Skin of body (tissue), 3 donors: Measurements from ENCODE around the gene RNF114. TPM values are rescaled to one million over a fixed set of nuclear protein-coding genes. Genes with fewer than 3 reads are reported as not detected.
"Not testable (repeated sequence)": the region's sequence is repeated elsewhere in the genome, so short reads cannot be mapped to it uniquely, and the experiment has no call there.

Experiments
- DNase-seq: peaks from one replicate; lab custom pipeline; 2025; lab: John Stamatoyannopoulos, UW
- small RNA-seq: library from RNA; depleted of rRNA; stranded (forward); fragments of <200 nt; gene quantifications from one replicate; pipeline ENCODE3, GENCODE V24; 2014; ENCODE audit warnings: low replicate concordance
- total RNA-seq: library from RNA; depleted of rRNA; stranded (reverse); fragments of >200 nt; gene quantifications from one replicate; pipeline ENCODE4 v1.2.3, GENCODE V29; 2014

Gene RNF114
- total RNA-seq, 1 donor from 2014 or later, result 36.4 TPM

DNA sequence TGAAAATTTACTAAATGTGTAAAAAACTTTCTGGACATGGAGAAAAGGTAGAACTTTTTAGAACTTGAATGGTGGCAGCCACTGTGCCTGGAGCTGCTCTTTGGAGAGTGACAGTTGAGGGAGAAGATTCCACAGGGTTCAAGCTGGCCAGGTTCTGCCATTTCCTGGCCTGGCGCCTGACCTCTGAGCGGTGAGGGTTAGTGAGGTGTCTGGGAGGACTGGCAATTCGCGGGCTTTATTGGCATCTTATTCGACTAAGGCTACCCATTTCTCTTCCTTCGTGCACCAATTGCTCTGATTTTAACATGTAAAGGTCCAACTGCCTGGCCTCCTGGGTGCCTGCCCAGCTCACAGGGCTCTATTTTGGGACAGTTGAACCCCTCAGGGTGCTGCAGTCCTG, 49.0 kb downstream of the RNF114 start:
- no peak for DNase-seq

DNA sequence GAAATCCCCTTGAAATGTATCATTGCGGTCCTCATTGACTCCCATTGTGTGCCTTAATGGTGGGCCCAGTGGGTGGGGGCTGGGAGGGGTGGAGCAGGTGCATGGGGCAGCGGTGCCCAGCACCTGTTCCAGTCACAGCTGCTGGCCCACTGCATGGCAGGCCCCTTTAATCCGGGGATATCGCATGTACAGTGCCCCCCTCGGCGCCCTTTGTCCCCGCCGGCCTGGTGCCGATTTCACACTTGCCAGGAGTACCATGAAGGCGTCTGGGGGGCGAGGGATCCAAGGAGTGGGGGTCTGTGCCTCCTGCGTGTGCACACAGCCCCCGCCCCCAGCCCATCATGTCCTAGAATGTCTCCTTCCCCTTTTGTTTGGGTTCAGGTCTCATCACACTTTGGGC, 49.4 kb downstream of the RNF114 start:
- DNase-seq, result no peak

DNA sequence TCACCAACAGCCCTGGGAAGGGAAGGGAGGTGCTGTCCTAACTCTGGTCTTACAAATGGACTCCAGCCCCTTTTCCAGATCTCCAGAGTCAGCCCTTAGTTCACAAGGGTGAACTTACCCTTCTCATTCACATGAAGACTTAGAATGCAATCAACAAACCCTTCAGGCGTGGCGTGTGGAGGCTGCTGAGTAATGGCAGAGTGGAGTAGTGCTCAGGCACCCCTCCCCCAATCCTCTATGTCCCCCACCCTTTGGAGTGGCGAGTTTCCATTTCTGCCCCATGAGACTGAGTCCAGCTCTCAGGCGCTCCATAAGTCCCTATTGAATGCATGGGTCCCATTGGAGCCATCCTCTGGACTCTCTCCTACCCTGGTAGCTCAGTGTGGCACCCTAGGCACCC, 49.9 kb downstream of the RNF114 start:
- no peak for DNase-seq

DNA sequence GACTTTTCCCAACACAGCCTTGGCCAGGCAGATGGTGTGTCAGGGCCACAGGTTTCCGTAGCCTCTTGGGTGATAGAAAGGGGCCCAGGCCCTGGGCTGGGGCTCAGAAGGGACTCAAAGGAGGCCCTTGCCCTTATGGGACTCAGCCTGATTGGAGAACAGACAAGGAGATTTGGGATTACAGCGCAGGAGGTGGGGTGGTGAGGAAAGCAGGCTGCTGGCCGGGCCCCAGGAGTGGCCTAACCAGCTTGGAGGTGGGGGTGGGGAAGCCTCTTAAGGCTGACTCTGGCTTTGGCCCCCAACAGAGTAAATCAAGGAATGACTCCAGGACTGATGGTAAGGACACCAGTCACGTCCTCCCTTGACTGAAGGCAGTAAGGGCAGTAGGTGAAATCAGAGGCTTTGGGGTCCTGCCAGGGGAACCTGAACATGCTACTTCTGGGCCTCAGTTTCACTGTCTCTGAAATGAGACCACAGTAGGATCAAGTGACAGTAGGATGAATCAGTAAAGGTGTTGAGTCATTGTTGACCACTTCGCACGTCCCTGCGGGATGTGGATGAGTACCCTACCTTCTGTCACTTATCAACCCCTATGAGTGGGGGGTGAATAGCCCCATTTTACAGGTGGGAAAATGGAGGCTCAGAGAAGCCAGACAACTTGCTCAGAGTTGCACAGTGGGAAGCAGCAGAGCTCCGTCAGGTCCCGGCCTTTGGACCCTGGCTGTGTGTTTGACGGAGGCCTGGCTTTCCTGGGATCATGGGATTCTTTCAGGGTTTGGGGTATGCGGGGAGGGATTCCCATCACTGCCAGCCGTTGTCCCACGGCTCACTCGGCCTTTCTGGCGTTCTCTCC, 51.0 kb downstream of the RNF114 start:
- no peak for DNase-seq

DNA sequence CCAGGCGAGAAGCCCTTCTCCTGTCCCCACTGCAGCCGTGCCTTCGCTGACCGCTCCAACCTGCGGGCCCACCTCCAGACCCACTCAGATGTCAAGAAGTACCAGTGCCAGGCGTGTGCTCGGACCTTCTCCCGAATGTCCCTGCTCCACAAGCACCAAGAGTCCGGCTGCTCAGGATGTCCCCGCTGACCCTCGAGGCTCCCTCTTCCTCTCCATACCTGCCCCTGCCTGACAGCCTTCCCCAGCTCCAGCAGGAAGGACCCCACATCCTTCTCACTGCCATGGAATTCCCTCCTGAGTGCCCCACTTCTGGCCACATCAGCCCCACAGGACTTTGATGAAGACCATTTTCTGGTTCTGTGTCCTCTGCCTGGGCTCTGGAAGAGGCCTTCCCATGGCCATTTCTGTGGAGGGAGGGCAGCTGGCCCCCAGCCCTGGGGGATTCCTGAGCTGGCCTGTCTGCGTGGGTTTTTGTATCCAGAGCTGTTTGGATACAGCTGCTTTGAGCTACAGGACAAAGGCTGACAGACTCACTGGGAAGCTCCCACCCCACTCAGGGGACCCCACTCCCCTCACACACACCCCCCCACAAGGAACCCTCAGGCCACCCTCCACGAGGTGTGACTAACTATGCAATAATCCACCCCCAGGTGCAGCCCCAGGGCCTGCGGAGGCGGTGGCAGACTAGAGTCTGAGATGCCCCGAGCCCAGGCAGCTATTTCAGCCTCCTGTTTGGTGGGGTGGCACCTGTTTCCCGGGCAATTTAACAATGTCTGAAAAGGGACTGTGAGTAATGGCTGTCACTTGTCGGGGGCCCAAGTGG, 51.9 kb downstream of the RNF114 start:
- DNase-seq, result no peak

DNA sequence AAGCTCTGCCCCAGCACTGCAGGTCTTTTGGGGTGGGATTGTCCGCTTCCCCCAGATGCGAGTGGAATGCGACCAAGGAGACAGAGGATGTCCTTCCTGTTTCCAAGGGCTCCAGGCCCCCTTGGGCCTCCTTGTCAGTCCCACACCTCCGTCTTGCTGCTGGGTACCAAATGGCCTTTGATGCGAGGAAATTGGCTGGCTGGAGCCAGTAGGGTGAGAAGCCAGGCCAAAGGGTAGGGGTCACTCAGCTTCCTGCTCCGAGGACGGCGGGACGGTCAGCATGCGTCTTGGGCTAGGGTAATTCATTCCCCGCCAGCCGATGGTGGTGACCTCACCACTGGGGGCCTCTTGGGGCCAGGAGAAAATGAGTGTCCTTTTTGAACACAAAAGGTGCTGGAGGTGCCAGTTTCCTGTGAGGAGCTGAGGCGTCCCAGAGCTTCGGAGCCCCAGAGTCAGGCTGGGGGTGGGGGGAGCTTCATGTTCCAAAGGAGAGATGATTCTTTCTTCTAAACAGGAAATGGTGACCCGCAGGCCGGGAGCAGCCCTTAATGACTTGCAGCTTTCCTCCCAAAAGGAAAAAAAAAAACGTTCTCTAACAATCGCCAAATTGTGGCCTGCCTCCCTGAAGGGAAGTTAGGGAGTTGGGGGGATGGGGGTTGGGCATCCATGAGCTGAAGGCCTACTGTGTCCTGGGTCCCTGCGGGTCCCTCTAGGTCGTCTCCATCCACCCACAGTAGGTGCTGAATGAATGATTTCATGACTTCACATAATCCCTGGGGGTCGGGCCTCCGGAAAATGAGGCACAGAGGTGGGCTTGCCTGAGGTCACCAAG, 53.3 kb downstream of the RNF114 start:
- peak; percentile 79 for DNase-seq

DNA sequence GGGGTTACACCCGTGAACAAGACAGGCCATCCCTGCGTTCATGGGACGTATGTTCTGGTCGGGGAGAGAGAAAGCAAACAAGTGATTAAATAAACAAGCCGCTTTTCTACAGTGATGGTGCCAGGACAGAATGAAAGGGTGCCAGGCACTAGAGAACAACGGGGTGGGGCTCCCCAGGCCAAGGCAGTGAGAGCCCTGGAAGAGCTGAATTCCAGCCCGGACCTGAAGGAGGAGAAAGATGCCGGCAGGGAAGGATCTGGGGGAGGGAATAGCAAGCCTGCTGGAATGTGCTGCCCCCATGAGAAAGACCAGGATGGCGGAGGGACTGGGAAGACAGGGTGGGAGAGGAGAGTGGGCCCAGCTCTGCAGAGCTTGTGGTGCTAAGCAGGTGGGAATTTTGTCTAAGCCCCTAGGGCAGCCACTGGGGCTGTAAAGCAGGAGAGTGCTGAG, 54.1 kb downstream of the RNF114 start:
- no peak for DNase-seq

DNA sequence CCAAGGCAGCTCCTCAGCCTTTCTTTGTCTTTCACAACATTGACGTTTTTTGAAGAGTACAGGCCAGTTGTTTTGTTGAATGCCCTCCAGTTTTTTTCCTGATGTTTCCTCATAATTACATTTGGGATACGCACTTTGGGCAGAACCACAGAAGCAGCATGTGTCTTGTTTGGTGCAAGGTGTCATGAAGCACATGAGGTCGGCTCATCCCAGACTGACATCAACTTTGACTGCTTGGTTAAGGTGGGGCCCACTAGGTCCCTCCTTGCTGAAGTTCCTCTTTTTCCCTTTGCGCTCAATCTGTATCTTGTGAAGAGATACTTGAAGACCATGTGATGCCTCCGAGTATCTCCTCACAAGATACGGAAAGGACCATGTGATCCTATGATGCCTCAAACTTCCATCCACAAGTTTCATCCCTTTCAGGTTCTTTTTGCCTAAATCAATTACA, 57.1 kb downstream of the RNF114 start:
- no peak for DNase-seq

DNA sequence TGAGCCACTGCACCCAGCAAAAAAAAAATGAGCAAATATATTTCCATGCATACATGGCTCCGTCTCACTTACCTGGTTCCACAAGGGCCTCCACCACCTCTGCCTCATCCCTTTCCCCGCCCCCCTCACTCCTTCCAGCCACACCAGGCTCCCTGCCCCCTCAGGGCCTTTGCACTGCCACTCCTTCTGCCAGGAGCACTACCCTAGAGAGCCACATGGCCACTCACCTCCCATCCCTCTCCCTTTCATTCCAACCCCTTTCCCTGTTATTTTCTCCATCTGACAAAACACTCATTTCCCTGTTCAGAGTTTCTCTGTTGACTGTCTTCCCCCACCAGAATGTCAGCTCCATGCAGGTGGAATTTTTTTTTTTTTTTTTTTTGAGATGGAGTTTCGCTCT, 59.4 kb downstream of the RNF114 start:
- no peak for DNase-seq

DNA sequence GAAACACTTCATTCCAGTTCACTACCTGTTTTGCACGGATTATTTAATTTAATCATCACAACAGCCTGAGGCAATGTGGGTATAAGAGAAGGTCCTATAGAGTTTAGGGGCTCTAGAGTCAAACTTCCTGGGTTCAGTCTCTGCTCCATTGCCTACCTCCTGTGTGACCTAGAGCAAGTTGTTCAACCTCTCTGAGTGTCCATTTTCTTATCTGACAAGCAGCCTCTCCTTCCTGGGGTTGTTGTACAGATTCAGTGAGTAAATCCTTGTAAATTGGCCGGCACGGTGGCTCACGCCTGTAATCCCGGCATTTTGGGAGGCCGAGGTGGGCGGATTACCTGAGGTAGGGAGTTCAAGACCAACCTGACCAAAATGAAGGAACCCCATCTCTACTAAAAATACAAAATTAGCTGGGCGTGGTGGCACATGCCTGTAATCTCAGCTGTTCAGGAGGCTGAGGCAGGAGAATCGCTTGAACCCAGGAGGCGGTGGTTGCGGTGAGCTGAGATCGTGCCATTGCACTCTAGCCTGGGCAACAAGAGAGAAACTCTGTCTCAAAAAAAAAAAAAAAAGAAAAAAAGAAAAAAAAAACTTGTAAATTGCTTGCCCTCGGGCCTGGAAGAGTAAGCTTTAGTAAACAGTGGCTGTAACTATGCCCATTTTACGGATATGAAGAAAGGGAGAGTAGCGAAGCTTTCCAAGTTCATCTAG, 62.4 kb downstream of the RNF114 start:
- not testable (repeated sequence) for DNase-seq

DNA sequence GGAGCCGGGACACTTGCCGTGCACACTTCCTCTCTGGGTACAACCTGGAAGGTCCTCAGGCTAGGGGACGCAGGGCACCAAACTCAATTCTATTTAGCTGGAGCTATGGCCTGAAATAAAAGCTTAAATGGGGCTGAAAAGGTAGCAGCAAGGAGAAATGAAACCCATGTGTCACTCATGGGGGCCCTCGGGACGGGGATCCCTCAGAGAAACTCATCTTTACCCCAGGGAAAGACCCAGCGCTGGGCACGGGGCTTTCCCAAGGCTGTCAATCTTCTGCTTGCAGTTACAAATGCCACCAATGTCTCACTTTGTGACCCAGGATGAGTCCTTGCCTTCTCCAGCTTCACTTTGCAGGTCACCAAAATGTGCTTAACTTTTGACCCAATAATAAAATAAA, 63.1 kb downstream of the RNF114 start:
- DNase-seq, result no peak

DNA sequence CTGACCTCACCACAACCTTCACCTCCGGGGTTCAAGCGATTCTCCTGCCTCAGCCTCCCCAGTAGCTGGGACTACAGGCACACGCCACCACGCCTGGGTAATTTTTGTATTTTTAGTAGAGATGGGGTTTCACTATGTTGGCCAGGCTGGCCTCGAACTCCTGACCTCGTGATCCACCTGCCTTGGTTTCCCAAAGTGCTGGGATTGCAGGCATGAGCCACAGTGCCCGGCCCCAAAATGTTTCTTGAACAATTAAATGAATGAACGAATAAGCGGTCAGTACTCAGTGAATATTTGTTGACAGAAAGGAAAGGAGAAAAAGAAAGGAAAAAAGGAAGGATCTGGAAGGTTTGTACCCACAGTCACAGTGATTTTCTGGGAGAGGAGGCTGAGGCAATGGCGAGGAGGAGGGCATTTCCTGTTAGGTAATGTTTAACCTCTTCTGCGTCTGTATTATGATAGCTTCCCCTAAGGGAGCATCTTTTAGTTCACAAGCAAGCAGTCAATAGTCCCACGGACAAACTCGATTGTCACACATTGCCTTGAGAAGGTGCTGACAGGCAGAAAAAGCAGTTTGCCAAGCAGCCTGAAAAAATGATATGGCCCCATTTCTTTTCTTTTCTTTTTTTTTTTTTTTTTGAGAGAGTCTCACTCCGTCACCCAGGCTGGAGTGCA, 64.5 kb downstream of the RNF114 start:
- DNase-seq, result not testable (repeated sequence)

DNA sequence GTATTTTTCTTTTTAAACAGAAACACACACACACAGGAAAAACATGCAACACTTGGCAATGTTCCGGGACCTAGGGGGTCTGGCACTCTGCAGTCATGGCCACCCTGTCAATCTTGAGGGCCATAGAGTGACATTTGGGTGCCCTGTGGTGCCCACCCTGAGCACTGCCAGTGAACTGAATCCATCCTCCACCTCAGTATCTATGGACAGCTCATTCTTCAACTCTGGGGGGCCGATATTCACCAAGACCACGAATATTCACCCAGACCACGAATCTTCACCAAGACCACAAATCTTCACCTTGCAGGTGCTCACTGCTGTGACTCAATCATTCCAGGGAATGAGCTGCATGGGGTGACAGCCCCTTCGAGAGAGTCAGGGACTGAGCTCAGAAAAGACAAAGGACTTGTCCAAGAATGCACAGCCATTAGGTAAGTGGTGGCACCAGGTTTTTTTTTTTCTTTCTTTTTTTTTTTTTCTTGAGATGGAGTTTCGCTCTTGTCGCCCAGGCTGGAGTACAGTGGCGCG, 65.7 kb downstream of the RNF114 start:
- no peak for DNase-seq

DNA sequence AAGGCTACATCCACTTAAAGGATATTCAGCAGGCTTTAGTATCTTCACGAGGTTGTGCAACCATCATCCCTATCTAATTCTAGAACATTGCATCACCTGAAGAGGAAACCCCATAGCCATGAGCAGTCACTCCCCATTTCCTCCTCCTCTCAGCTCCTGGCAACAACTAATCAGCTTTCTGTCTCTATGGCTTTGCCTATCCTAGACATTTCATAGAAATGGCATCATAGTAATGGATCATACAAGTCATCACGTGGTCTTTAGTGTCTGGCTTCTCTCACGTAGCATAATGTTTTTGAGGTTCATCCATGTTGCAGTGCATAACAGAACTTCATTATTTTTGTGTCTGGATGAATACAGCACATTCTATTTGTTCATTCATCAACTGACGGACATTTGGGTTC, 67.1 kb downstream of the RNF114 start:
- no peak for DNase-seq

Small RNA genes lying within 50 kb of the gene (small RNA-seq; reads per million reads assigned to genes)
- not detected for gene RF00017
- not detected for gene RF00019
- gene RNU6-147P, result not detected

Other genes starting within 250 kb of the RNF114 start
- gene B4GALT5, start 222.5 kb upstream of the RNF114 start, total RNA-seq, result 16.2 TPM
- 4.8 TPM for gene SLC9A8, start 123.6 kb upstream of the RNF114 start, total RNA-seq
- gene SPATA2, start 20.9 kb upstream of the RNF114 start, total RNA-seq, result 2.0 TPM
- gene SNAI1, start 46.6 kb downstream of the RNF114 start, total RNA-seq, result 0.59 TPM
- gene UBE2V1, start 176.8 kb downstream of the RNF114 start, total RNA-seq, result 60.0 TPM
- gene PEDS1, start 217.3 kb downstream of the RNF114 start, total RNA-seq, result 7.1 TPM